Activated CD8-positive, alpha-beta memory T cell treated with anti-CD3 and anti-CD28 coated beads, Interleukin-2, amount 50 U/mL, for 24 hours (primary cell): ENCODE data around the gene EID1.
"Not testable (repeated sequence)": the region's sequence is repeated elsewhere in the genome, so short reads cannot be mapped to it uniquely, and the experiment has no call there.

Experiments used
- DNase-seq: peaks from one replicate; pipeline ENCODE4 v3.0.0-alpha.2; 2020; ENCODE audit errors: extremely low read depth

Gene EID1, protein sequence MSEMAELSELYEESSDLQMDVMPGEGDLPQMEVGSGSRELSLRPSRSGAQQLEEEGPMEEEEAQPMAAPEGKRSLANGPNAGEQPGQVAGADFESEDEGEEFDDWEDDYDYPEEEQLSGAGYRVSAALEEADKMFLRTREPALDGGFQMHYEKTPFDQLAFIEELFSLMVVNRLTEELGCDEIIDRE

DNA sequence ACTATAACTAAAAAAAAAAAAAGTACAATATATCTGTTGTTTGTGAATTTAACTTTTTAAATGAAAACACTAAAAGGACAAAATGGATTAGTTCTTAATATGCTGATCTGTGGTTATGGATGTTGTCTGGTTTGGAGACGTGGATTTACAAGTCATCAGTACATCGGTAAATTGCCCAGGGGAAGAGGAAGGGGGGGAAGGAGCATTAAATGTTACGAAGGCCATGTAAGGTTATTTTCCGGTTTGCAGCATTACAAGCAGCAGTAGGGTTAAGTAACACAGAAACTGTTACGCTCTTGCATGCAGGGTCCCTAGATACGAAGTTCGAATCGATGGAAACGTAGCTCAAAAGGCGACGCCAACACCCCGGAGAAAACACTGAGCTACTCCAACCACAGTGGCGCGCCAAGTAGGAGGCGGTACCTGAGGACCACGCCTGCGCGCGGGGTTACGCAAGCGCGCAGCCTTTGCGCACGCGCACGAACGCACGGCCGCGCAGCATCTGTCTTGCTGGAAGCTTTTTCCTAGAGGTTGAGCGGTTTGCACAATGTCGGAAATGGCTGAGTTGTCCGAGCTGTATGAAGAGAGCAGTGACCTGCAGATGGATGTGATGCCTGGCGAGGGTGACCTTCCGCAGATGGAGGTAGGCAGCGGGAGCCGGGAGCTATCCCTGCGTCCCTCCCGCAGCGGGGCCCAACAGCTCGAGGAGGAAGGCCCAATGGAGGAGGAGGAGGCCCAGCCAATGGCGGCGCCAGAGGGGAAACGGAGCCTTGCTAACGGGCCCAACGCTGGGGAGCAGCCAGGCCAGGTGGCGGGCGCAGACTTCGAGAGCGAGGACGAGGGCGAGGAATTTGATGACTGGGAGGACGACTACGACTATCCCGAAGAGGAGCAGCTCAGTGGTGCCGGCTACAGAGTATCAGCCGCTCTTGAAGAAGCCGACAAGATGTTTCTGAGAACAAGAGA is at the start of gene EID1:
TSS of gene EID1 (plus strand) at position 505 of the 966 bp plus-strand sequence. CDS start at position 548, 43 bp downstream.
- DNase-seq: peak; percentile 84

GRCh38 chr15:48828471-48828870 is 49.5 kb upstream of the EID1 start:
- no peak for DNase-seq

DNA sequence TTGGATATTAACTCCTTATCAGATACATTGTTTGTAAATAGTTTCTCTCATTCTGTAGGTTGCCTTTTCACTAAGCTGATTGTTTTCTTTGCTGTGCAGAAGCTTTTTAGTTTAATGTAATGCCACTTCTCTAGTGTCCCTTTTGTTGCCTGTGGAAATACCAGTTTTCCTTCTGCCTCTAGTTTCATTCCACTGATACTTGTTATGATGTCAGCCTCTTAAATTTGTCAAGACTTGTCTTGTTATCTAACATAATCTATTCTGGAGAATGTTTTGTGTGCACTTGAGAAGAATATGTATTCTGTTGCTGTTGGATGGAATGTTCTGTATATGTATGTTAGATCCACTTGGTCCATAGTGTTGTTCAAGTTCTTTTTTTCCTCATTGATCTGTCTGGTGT is 49.0 kb upstream of the EID1 start:
- no peak for DNase-seq

DNA sequence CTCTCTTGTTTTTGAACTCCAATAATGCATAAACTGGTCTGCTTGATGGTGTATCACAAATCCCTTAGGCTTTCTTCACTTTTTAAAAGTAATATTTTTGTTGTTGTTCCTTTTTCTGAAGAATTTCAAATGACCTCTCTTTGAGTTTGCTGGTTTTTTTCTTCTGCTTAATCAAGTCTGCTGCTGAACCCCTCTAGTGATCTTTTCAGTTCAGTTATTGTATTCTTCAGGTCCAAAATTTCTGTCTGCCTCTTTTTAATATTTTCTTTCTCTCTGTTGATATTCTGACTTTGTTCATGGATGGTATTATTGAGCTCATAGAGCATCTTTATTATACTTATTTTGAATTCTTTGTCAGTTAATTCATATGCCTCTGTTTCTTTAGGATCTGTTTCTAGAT is 45.3 kb upstream of the EID1 start:
- no peak for DNase-seq

GRCh38 chr15:48833526-48834239 is 44.3 kb upstream of the EID1 start:
- DNase-seq: no peak

- DNase-seq: no peak
Observed at GRCh38 chr15:48834756-48835155, 43.2 kb upstream of the EID1 start.

- DNase-seq: no peak
Observed at GRCh38 chr15:48842501-48842900, 35.4 kb upstream of the EID1 start.

DNA sequence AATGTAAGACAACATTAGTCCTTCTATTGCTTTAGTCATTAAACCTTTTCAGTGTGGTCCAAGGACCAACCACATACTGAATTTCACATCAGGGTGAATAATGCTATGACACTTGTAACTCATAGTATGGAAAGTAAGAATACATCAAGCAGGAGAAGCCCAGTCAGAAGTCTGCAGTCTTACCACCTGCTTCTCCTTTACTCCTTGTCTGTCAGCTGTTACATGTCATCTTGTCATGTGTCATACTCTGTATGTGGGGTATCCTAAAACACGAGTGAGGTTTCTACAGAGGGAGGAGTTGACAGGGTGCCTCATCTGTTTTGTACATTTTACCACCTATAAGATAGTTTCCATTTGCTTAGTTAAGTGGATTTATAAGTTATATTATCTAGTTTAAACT is 32.8 kb upstream of the EID1 start:
- DNase-seq: no peak

DNA sequence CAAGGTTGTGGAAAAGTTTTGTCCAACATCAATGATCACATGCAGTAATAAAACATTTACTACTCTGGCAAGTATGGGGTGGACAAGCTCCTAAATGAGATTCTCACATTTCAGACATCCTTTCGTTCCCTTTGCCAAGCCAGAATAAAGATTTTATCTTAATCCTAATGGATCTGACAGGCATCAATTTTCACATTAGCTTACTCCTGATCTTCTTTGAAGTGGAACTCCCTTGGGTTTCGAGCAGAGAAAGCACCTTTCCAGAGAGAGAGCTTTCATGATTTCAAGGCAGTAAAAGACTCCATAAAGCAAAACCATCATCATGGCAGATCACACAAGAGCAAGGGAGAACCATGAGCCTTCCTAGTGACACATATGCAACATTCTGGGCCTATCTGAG is 27.3 kb upstream of the EID1 start:
- DNase-seq: no peak

- DNase-seq: no peak
Observed at GRCh38 chr15:48851956-48852355, 26.0 kb upstream of the EID1 start.

- not testable (repeated sequence) for DNase-seq
Observed at GRCh38 chr15:48854434-48854833, 23.5 kb upstream of the EID1 start.

- DNase-seq: no peak
Observed at GRCh38 chr15:48855501-48856440, 22.2 kb upstream of the EID1 start.

- DNase-seq: no peak
Observed at GRCh38 chr15:48856942-48857341, 21.0 kb upstream of the EID1 start.

DNA sequence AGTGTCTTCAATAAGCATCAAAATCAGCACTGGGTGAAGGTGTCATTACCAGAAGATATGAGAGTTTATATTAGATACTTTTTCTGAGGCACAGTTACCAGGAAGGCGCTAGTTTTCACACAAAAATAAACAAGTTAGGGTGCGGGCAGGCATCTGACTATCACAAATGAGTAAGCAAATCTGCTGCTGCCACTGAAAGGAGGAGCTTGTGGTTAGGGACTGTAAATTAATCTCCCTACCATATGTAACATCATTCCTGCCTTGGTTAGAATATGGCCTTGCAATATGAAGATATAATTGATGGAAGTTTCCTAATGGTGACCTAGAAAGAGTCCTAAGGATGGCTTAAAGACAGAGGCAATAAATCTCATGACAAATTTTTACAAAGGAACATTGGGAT is 19.5 kb upstream of the EID1 start:
- DNase-seq: no peak

GRCh38 chr15:48859426-48859825 is 18.5 kb upstream of the EID1 start:
- DNase-seq: no peak

DNA sequence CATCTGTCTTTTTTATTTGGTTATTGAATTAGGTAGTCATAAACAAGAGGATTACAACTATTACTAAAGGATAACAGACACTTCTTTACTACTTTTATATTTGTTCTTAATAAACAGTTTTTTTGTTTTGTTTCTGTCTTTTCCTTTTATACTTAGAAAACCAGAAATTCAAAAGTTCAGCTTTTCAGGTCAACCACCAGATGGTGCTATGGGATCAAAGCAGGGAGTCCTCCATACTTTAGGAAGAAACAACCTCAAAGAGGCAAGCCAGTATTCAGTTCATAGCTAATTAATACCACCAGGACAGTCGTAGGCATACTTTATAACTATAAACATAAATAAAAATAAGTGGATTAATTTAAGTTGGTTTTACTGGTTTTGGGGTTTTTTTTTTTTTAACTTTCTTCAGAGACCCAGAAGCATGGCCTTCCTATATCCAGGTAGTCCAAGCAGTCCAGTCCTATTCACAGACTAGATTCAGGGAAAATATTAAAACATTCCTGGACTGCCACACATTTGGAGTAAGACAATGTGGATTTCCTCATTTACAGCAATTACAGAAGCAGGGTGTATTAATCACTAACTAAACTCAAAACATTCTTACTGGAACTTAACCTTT is 16.0 kb upstream of the EID1 start:
- DNase-seq: no peak

GRCh38 chr15:48862705-48863104 is 15.2 kb upstream of the EID1 start:
- DNase-seq: no peak

- DNase-seq: no peak
Observed at GRCh38 chr15:48865370-48866079, 12.4 kb upstream of the EID1 start.

GRCh38 chr15:48866141-48866563 is 11.8 kb upstream of the EID1 start:
- DNase-seq: no peak

- no peak for DNase-seq
Observed at GRCh38 chr15:48868023-48868422, 9.9 kb upstream of the EID1 start.
